Thymus (tissue), 11 donors: ENCODE measurements around the gene ZNF516. TPM values are rescaled to one million over a fixed set of nuclear protein-coding genes. Genes with fewer than 3 reads are reported as not detected.

Source experiments
- DNase-seq, 9 donors: peaks; one replicate each; pipeline ENCODE4 v3.0.0-alpha.2; 2013; ENCODE audit warnings: low spot score in 9 of 9, low read depth in 6 of 9, missing footprints in 1 of 9
- H3K27ac ChIP-seq, 2 donors: one replicate each; pipeline ENCODE4 v1.5.1; 2013; ENCODE audit warnings: control low read depth in 1 of 2, low read depth in 1 of 2, low read length in 1 of 2, mild to moderate bottlenecking in 1 of 2, moderate library complexity in 1 of 2
- H3K27me3 ChIP-seq, 2 donors: one replicate each; pipeline ENCODE4 v1.5.1; 2013; ENCODE audit warnings: low read length in 1 of 2; ENCODE audit not compliant: control insufficient read depth in 2 of 2, insufficient read depth in 1 of 2
- H3K36me3 ChIP-seq, 2 donors: one replicate each; pipeline ENCODE4 v1.5.1; 2013; ENCODE audit warnings: low read length in 1 of 2, mild to moderate bottlenecking in 1 of 2, moderate library complexity in 1 of 2; ENCODE audit not compliant: control insufficient read depth in 2 of 2, insufficient read depth in 2 of 2
- H3K4me1 ChIP-seq, 2 donors: one replicate each; pipeline ENCODE4 v1.5.1; 2013; ENCODE audit warnings: low read length in 2 of 2; ENCODE audit not compliant: control insufficient read depth in 2 of 2, insufficient read depth in 2 of 2
- H3K4me3 ChIP-seq, 2 donors: one replicate each; pipeline ENCODE4 v1.5.1; 2013; ENCODE audit warnings: low read length in 2 of 2, control low read depth in 1 of 2, mild to moderate bottlenecking in 1 of 2
- H3K9me3 ChIP-seq, 2 donors: one replicate each; pipeline ENCODE4 v1.5.1; 2013; ENCODE audit warnings: low read length in 1 of 2, mild to moderate bottlenecking in 1 of 2; ENCODE audit not compliant: control insufficient read depth in 2 of 2, insufficient read depth in 1 of 2
- WGBS: extraction: QIAGEN DNeasy Blood & Tissue Kit; methylation state at CpG from one replicate; pipeline ENCODE4 v1.1.7; 2013; 5-methylcytosine and 5-hydroxymethylcytosine counted together
- polyA plus RNA-seq: library from polyadenylated mRNA; stranded (reverse); fragments of 200-250 nt; gene quantifications from one replicate; pipeline ENCODE4 v1.2.3, GENCODE V29; 2013
- total RNA-seq: library from RNA; stranded (reverse); fragments of 120-200 nt; gene quantifications from one replicate; pipeline ENCODE4 v1.2.4, GENCODE V29; 2013
- donor health status: healthy.

Gene ZNF516
- total and polyA plus RNA-seq, 2 donors = 5.9 to 8.9 TPM

GRCh38 chr18:76357585-76358260 lies 137.3 kb downstream of the ZNF516 start:
- no peak for DNase-seq

DNA sequence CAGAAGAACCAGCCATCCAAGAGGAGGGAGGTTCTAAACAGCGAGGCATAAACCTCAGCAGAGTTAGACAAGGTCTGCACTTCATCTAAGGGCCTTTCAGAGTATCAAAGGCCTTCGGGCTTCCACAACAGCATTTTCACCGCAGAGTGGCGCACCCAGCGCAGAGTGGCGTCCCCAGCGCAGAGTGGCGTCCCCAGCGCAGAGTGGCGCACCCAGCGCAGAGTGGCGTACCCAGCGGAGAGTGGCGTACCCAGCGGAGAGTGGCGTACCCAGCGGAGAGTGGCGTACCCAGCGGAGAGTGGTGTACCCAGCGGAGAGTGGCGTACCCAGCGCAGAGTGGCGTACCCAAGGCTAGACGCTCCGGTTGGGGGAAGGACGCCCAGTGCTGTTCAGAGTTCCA lies 137.9 kb downstream of the ZNF516 start:
- Histone ChIP-seq H3K36me3 (no peaks in the 10 kb centered on the region), H3K4me3 (no peak overlapping the region), H3K27ac (no peak overlapping the region), H3K9me3 (peaks cover 0 to 6% of the 10 kb centered on the region in 2 donors), H3K27me3 (no peaks in the 10 kb centered on the region), H3K4me1 (no peaks in the 10 kb centered on the region)
- 95% methylated on average over 26 of the region's 26 CpGs for WGBS
- DNase-seq = no peak

More at GRCh38 chr18:76357585-76358260, 137.3 kb downstream of the ZNF516 start:
- no peaks in the 10 kb centered on the region for H3K4me1 ChIP-seq
- H3K4me3 ChIP-seq = no peak overlapping the region
- H3K9me3 ChIP-seq = peaks cover 0 to 6% of the 10 kb centered on the region in 2 donors
- no peak overlapping the region for H3K27ac ChIP-seq
- WGBS = 86% methylated on average over 12 of the region's 12 CpGs
- H3K36me3 ChIP-seq = no peaks in the 10 kb centered on the region
- no peaks in the 10 kb centered on the region for H3K27me3 ChIP-seq

GRCh38 chr18:76356666-76357065 lies 138.4 kb downstream of the ZNF516 start:
- Histone ChIP-seq H3K9me3 (peaks cover 0 to 6% of the 10 kb centered on the region in 2 donors), H3K27me3 (no peaks in the 10 kb centered on the region), H3K4me3 (no peak overlapping the region), H3K27ac (no peak overlapping the region), H3K36me3 (no peaks in the 10 kb centered on the region), H3K4me1 (no peaks in the 10 kb centered on the region)
- 98% methylated on average over 10 of the region's 10 CpGs for WGBS
- no peak for DNase-seq

DNA sequence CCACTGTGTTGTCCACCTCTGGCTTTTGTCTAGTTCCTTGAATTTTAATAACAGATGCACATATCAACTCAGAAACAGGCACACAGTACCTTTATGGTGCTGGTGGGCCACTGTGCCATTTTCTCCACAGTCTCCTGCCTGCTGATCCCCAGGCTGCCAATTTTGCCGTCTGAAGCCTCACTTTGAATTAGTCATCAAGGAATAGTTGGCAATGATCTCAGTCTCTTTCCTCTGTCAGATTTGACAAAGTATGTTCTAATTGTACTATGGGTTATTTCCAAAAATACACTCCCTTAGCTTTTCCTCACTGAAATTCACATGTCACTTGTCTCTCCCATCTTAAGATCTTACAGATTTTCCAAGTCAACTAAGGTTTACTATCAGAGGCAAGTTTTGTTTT lies 140.7 kb downstream of the ZNF516 start:
- Histone ChIP-seq H3K4me3 (no peak overlapping the region), H3K4me1 (no peaks in the 10 kb centered on the region), H3K27me3 (no peaks in the 10 kb centered on the region), H3K27ac (no peak overlapping the region), H3K9me3 (peaks cover 0 to 6% of the 10 kb centered on the region in 2 donors), H3K36me3 (no peaks in the 10 kb centered on the region)
- WGBS = 85% methylated on average over 1 of the region's 1 CpG
- no peak for DNase-seq

- DNase-seq = no peak
- Histone ChIP-seq H3K4me1 (peaks cover 0 to 4% of the 10 kb centered on the region in 2 donors), H3K27ac (no peak overlapping the region), H3K27me3 (no peaks in the 10 kb centered on the region), H3K9me3 (peaks cover 0 to 6% of the 10 kb centered on the region in 2 donors), H3K36me3 (no peaks in the 10 kb centered on the region), H3K4me3 (no peak overlapping the region)
- 95% methylated on average over 3 of the region's 3 CpGs for WGBS
Measured at GRCh38 chr18:76353500-76353899, 141.5 kb downstream of the ZNF516 start.

GRCh38 chr18:76353046-76353445 lies 142.0 kb downstream of the ZNF516 start:
- no peak for DNase-seq
- Histone ChIP-seq H3K36me3 (no peaks in the 10 kb centered on the region), H3K27me3 (no peaks in the 10 kb centered on the region), H3K4me3 (no peak overlapping the region), H3K27ac (no peak overlapping the region), H3K4me1 (peaks cover 0 to 4% of the 10 kb centered on the region in 2 donors), H3K9me3 (peaks cover 0 to 6% of the 10 kb centered on the region in 2 donors)
- WGBS = 97% methylated on average over 7 of the region's 7 CpGs

DNA sequence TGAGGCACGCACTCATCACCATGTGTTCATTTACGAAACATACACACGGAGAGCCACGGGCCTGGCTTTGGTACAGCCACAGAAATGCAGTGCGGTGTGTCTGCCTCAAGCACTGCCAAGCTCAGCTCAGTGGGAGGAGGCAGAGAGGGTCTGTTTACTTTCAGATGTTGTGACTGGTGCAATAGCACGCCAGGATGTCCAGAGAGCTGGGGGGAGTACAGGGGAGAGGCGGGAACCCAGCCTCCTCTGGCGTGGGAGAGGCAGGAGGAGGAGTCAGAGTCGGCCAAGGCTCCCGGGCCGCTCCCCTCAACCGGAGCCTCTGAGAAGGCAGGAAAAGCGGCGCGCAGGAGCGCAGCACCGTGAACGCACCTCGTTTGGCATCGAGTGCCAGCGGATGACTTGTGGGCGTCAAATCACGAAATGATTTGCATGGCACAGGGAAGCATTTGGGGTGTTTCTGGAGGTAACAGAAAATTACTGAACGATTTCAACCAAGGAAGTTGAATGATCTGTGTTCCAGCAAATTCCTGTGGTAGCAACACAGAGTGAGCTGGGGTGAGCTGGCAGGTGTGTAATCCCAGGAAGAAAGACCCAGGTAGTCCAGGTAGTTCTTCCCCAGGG lies 143.0 kb downstream of the ZNF516 start:
- peaks cover 0 to 4% of the 10 kb centered on the region in 2 donors for H3K4me1 ChIP-seq
- H3K27me3 ChIP-seq = no peaks in the 10 kb centered on the region
- H3K4me3 ChIP-seq = no peak overlapping the region
- DNase-seq = no peak
- peaks cover 0 to 6% of the 10 kb centered on the region in 2 donors for H3K9me3 ChIP-seq
- no peaks in the 10 kb centered on the region for H3K36me3 ChIP-seq
- 79% methylated on average over 24 of the region's 24 CpGs for WGBS
- no peak overlapping the region for H3K27ac ChIP-seq

DNA sequence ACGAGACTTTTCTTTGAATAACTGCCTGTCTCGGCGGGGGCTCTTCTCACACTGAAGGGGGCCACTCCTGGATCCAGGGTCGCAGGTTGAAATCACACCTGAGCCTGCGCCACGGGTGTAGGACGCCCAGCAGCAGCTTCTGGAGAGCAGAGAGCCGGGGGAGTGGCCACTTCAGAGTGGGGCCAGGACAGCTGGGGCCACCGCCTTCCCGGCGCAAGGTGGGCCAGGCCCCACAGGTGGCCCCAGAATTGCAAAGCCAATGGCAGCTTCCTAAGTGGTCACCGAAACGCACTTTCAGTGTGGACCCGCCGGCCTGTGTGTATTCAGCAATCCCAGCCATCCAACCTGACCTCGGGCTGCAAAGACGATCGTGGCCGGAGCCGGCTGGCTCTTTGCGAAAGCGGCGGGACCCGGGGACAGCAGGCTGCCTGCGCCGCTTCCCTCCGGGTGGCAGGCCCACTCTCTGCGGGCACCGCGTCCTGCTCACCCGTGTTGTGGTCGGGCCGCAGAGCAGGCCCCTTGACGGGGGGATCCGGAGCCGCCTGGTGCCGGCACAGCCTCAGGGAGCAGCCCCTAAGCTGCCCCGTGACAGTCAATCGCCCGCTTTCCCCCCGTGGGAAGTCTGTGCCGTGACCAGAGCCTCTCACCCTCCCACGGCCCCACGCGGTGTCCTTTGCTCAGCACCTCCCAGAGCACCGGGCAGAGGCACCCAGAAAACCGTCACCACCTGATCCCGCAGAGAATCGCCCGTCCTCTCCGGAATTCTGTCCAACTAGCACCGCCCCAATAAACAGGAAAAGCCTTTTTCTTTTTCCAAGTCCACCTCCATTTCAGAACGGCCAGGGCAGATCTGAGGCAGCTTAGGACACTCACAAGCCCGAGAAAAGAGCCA lies 144.7 kb downstream of the ZNF516 start:
- Histone ChIP-seq H3K36me3 (no peaks in the 10 kb centered on the region), H3K27ac (no peak overlapping the region), H3K4me1 (peaks cover 0 to 4% of the 10 kb centered on the region in 2 donors), H3K27me3 (no peaks in the 10 kb centered on the region), H3K9me3 (peaks cover 0 to 6% of the 10 kb centered on the region in 2 donors), H3K4me3 (no peak overlapping the region)
- no peak for DNase-seq
- 94% methylated on average over 54 of the region's 54 CpGs for WGBS
